HG03460 (cell line): ENCODE data around the gene ZNF22.

Experiments used
- ATAC-seq: cut with Tn5 transposase; IDR thresholded peaks from one replicate; pipeline ENCODE4 v1.9.1; 2021; ENCODE audit not compliant: unreplicated experiment

ZNF22 gene

DNA sequence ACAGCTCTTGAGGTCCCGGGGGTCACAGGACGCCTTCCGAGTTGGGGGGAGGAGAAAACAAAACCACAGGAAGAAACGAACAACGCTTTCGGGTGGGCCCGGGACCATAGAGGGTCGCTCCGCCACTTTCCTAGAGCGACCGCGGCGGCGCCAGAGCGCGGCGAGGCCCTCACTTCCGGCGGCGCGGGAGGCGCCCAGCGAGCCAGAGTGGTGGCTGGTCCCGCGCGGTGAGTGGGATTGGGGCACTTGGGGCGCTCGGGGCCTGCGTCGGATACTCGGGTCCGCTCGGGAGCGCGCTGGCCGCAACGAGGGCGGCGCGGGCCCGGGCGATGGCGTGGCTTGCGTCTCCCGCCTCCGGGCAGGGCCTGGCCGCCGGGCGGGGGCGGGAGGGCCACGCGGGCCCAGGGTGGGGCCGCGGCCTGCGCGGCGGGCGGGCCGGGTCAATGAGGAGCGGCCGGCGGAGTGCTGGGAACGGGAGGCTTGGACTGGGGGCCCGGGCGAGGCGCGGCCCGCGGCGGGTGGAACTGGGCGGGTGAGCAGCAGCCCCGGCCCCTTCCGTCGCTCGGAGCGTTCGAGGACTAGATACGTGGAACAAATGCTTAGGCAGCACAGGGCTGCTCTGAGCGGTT, at the start of gene ZNF22:
Gene ZNF22, plus strand, starts transcription at position 172 of the 629 bp plus-strand sequence. CDS start 2,446 bp downstream, outside the sequence.
- peak; percentile 69 for ATAC-seq

DNA sequence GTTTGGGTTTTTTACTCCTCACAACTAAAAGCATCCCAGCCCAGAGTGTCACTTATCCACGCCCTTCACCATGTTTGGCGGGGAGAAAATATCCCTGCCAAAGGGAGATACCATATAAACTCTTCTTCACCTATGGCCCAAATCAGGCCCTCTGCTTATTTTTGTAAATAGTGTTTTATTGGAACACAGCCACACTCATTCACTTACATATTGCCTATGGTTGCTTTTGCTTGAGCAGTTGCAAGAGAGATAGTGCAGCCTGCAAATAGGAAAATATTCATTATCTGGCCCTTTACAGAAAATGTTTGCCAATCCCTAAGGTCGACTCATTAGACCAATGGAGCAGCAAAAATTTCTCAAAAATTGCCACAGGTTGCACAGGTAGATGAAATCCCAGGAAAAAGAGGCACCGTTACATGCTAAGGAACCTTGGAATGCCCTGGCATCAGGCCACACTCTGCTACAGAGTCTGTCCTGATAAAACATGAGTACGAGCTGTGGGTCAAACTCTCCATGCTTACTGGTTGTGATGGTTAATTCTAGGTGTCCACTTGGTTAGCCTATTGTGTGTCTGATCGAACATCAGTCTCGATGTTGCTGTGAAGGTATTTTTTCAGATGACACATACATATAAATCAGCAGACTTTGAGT, 49.0 kb upstream of the ZNF22 start:
- no peak for ATAC-seq

DNA sequence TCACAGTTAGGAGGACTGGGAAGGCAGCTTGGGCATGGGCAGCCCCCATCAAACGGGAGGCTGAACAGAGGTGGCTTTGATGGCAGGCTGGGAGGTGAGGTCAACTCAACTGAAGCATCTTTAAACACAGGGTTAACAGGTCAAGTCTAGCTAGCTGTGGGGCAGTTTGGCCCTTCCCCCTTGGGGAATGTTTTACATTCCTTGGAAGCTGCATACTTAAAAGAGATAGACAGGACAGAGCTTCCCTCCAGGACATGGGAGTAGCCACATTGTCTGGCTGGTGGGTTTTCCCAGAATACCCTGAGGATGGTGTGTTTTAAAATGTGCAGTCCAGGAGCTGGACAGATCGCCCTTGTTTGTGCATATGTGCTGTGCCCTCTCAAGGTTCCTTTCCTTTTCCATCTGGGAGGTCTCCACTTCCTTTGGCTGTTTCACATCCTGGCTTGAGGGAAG, 47.9 kb upstream of the ZNF22 start:
- no peak for ATAC-seq

GRCh38 chr10:44954042-44954441, 46.7 kb upstream of the ZNF22 start:
- ATAC-seq = no peak

DNA sequence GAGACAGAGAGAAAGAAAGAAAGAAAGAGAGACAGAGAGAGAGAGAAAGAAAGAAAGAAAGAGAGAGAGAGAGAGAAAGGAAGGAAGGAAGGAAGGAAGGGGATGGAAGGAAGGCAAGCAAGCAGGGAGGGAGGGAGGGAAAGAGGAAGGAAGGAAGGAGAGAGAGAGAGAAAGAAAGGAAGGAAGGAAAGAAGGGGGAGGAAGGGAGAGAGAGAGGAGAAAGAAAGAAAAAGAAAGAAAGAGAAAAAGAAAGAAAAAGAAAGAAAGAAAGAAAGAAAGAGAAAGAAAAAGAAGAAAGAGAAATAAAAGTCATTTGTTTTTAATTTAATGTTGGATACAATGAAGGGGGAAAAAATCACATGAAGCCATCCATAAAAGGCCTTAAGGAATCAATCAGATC, 45.8 kb upstream of the ZNF22 start:
- ATAC-seq = no peak

- no peak for ATAC-seq
These were observed 45.2 kb upstream of the ZNF22 start for GRCh38 chr10:44955413-44956070.

DNA sequence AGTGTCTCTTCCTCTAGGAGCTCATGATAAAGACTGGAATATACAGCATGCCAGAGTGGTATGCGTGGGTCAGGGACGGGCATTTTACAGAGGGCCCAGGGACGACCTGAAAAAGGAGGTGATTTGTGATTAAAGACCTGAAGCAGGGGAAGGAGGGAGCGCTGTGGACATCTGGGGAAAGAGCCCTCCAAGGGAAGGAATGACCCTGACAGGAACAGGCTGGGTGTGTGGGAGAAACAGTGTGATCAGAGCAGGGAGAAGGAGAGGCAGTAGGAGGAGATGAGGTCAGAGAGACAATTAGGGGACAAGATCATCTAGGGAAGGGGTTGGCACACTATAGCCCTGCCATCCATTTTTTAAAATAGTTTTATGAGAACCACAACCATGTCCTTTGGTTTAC, 44.5 kb upstream of the ZNF22 start:
- no peak for ATAC-seq

DNA sequence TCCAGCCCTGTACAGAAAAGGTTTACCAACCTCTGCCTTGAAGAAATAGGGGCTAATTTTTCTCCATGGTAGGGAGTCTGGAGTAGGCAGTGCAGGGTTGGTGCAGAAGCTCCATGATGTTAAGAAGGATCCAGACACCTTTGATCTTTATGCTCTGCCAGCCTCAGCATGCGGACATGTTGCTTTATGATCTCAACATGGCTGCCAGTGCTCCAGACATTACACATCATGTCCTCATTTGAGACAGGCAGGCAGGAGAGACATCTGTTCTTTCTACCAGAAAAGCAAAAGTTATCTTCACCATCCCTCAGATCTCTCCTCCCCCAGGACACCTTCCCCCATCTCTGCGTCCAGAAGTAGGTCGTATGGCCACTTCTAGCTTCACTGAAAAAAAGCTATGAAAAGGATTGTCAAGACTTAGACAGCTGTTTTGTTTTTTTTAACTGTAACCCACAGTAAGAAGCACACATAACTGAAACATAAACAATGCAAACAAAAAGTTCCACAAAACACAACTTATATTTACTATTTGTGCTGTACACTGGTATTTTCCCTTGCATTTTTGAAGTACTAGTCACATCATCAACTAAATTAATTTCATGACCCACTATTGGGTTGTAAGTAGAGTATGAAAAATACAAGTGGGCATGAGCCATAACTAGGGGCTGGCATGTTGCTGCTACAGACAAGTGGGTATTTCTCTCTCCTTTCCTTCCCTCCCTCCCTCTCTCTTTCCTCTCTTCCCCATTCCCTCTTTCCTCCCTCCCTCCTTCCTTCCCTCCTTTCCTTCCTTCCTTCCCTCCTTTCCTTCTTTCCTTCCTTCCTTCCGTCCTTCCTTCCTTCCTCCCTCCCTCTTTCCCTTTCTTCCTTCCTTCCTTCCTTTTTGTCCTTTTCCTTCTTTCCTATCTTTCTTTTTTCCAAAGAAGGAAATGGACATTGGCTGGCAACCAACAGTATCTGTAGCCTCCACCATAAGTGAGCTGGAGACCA, 43.7 kb upstream of the ZNF22 start:
- ATAC-seq = no peak

DNA sequence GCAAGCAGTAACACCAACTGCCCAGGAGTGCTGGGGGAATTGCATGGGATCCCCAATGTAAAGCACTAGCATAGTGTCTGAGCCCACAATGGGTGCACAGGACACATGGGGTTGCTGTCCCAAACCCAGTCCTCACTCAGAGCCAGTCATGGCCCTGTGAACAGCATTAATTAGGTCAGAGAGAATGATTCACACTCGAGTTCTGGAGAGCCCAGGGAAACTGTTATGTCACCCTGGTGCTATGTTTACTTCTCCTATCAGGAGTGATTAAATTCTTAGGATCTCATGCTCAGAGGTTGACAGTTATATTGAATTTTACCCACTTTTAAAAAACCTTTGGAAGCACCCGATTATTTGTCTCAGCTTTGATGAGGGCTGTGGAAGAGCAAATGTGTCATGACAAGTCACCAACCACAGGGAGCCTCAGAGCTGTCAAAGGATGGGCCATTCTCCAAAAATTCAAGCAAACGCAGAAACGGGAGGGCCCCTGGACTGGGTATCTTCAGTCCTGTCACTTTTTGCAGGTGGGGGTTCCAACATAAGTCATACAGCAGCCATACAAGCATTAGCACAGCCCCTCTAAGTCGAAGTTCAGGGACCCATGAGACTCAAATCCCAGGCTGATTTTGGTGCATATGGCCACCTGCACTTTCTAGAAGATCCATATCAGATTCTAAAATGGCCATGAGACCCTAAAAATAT, 42.4 kb upstream of the ZNF22 start:
- ATAC-seq = no peak

- no peak for ATAC-seq
These were observed 41.9 kb upstream of the ZNF22 start for GRCh38 chr10:44958898-44959246.

GRCh38 chr10:44959247-44960087, 41.3 kb upstream of the ZNF22 start, which contains the start of gene RASSF4:
TSS of gene RASSF4 (plus strand) at chr10:44959802. CDS start at chr10:44970203, 10,401 bp downstream.
- peak; percentile 95 for ATAC-seq

GRCh38 chr10:44960088-44960460, 40.6 kb upstream of the ZNF22 start:
- no peak for ATAC-seq

GRCh38 chr10:44960482-44961229, 40.1 kb upstream of the ZNF22 start:
- no peak for ATAC-seq

DNA sequence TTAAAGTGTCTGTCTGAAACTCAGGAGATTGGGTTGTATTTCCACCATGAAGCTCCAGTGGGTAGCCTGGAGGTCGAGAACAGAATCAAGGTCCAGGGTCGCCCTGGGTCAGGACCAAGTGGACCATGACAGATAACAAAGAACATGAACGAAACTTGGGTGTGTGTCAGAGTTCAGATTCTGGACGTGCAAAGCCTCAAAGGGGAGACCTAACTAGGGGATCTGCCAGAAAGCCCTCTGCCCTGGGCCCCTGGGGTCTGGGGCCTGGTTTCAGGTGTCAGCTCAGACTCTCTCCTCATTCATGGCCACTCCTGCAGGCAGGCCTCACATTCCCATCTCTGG, 39.5 kb upstream of the ZNF22 start:
- ATAC-seq = no peak

GRCh38 chr10:44961931-44962750, 38.6 kb upstream of the ZNF22 start:
- ATAC-seq = no peak

DNA sequence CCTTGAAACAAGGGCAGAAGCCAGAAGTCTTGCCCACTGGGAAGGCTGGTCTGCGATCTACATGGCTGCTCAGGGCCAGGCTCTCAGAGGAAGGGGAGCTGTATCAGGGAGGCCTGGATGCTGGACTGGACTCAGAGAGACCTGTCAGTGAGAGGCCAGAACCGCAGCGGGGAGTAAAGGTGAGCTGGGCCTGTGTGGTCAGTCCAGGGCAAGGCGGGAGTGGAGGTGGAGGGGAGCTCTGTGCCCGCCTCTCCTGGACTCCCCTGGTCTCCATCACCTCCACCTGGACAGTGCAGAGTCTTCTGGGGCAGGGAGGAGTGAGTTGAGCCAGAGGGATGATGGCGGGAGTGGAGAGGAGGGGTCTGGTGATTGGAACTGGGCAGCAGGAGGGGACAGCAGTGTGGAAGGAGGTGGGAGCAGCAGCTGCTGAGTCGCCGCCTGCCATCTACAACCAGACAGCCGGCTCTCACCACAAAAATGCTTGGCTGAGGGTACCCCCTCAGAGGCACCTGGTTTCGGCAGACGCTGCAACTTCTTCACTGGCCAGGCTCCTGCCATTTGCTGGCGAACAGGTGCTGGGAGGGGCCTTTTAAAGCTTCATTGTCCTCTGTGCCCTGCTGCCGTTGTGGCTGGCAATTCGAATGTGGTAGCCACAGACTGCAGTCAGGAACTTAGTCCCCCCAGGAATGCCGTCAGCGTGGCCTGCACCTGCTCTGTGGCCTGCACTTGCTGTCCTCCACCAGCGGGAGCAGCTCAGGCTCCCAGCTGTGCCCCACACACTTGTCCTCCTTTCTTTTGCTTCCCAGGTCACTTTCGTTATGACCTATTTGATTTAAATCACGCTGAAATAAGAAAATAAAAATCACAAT, 37.6 kb upstream of the ZNF22 start:
- no peak for ATAC-seq
